Right hindlimb (tissue), 1 donor: ENCODE results near the gene TMEM248.
A peak's percentile ranks its signal among the peaks of the same experiment; 100 is the strongest.
"Not testable (repeated sequence)": the region's sequence is repeated elsewhere in the genome, so short reads cannot be mapped to it uniquely, and the experiment has no call there.

ENCODE experiments used
- DNase-seq: peaks from one replicate; pipeline ENCODE4 v3.0.0-alpha.2; 2018

TMEM248 gene

DNA sequence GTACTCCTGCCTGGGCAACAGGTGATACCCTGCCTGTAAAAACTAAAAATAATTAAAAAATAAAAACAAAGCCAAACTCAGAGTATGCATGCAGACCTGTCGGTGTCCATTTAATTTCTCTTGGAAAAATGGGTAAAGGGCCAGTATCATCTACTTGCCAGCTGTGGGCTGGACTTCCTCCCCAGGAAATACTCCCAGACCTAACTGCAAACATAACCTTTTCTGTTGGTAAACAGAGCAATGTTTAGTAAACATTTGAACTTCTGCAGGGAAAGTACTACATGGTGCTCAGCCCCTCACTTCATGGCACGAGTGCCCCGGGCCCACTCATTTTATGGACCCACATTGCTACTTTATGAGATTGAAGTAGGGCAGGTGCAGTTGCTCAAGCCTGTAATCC, 10.2 kb upstream of the TMEM248 start:
- DNase-seq: no peak

DNA sequence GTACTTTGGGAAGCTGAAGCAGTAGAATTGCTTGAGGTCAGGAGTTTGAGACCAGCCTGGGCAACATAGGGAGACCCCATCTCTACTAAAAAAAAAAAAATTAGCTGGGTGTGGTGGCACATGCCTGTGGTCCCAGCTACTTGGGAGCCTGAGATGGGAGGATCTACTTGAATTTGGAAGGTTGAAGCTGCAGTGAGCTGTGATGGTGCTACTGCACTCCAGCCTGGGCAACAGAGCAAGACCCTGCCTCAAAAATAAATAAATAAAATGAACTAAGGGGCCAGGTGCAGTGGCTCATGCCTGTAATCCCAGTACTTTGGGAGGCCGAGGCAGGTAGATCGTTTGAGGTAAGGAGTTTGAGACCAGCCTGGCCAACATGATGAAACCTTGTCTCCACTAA, 9.8 kb upstream of the TMEM248 start:
- not testable (repeated sequence) for DNase-seq

DNA sequence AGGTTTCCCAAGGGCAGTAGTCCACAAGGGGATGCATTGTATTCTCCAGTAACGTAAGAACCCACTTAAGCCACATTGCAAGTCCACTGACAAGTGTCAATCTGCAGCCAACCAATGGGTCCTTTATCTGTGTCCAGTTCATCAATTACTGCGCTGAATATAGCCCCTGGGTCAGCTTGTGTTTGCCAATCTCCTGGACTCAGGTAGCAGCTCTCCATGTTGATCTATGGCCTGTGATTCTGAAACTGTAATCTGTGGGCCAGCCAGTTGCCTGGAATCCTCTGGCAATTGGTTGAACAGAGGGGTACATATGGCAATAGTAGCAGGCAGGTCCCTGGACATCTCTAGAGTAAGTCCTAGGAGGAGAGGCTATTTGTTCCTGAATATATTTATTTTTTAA, 8.8 kb upstream of the TMEM248 start:
- no peak for DNase-seq

- no peak for DNase-seq
These were observed 7.6 kb upstream of the TMEM248 start for GRCh38 chr7:66913118-66914037.

GRCh38 chr7:66917904-66918303, 3.1 kb upstream of the TMEM248 start:
- DNase-seq: not testable (repeated sequence)

DNA sequence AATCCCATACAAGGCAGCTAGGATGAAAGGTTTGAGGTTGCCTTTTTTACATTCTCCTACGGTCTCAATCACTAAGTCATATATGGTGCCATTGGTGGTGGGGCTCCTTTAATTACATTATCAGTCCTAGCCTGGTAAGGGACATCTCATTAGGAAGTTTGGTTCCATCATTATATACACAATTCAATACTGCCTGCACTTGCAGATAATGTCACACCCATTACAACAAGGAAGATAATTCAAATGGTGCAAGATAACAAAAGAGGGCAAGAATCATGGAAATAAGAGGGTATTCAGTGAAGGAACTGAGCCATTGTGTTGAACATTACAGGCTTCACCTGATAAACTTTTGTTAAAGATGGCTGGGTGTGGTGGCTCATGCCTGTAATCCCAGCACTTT, 1.7 kb upstream of the TMEM248 start:
- DNase-seq: no peak

- DNase-seq: no peak
These were observed 1.3 kb upstream of the TMEM248 start for GRCh38 chr7:66919704-66920103.

GRCh38 chr7:66920256-66920655, 769 bp upstream of the TMEM248 start:
- no peak for DNase-seq

DNA sequence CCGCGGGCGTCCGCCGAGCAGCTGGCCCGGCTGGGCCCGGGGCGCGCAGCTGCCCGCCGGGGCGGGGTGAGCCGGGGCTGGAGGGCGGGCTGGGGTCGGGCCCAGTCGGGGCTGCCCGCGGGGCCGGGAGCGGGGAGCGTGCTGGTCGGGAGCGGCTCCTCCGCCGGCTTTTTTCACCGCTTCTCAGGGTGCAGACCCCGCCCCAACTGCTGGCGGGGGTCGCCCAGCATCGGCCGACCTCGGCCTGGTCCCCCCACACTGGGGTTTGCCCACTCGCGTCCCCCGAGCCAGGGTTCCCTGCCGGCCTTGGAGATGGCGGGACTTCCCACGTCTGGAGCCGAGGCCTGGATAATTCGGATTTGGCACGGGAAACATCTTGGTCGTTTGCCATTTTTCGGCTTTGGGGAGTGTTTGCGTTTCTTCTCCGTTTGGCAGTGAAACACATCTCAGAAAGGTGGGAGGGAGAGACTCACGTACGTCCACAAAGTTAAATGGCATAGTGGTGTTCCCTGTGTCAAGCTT, 432 bp downstream of the TMEM248 start:
- DNase-seq: peak; percentile 74

DNA sequence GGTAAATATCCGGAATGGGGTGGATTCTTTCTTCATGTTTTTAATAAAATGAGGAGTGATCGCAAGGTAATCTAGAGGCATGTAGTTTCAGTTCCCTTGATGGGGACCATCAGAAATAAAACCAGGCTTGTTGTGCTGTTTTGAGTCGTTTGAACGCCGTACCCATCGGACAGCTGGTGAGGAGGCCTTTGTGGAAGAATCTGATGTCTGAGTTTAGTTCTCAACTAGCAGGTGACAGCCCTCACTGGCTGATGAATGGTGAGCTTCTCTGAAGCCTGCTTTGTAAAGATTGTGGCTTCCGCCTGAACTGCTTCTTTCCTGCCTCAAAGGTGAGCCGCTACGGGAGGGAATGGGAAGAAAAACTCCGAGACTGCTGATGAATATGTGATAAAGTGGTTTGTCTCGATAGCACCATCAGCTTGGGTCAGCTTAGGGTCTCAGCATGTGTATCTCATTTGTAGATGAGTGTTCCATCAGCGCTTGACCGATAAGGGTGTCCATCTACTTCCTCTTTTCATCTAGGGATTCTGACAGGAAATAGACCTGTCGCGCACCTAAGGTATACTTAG, 977 bp downstream of the TMEM248 start:
- DNase-seq: no peak

GRCh38 chr7:66925255-66925654, 4.2 kb downstream of the TMEM248 start:
- no peak for DNase-seq

- no peak for DNase-seq
These were observed 6.4 kb downstream of the TMEM248 start for GRCh38 chr7:66927348-66927948.

GRCh38 chr7:66928388-66928787, 7.4 kb downstream of the TMEM248 start:
- no peak for DNase-seq

GRCh38 chr7:66929165-66929564, 8.1 kb downstream of the TMEM248 start:
- DNase-seq: no peak

- no peak for DNase-seq
These were observed 8.9 kb downstream of the TMEM248 start for GRCh38 chr7:66929935-66930334.

- no peak for DNase-seq
These were observed 9.3 kb downstream of the TMEM248 start for GRCh38 chr7:66930341-66930740.

- no peak for DNase-seq
These were observed 12.4 kb downstream of the TMEM248 start for GRCh38 chr7:66933469-66933868.

DNA sequence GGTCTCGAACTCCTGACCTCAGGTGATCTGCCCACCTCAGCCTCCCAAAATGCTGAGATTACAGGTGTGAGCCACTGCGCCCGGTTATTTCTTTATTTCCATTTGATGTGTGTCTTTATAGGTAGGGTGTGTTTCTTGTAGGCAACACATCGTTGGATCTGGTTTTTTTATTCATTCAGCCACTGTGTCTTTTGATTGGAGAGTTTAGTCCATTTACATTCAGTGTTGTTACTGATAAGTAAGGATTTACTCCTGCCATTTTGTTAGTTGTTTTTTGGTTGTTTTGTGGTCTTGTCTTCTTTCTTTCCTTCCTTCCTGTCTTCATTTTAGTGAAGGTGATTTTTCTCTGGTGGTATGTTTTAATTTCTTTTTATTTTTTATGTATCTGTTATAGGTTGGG, 16.9 kb downstream of the TMEM248 start:
- no peak for DNase-seq

DNA sequence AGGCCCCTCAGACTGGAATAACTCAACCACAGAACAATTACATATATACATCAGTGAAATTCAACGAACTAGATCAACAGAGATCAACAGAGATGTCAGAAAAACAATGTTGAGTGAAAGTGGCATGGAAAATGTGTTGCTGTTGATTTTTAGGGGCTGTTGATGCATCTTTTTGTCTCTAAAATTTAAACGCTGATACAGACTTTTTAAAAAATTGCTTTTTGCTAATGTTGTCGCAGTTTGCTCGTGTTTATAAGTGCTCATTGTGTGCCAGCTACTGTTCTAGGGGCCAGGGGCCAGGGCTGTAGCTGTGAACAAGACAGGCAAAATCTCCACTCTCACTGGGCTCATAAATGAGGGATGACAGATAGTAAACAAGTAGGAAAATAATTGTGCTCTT, 18.3 kb downstream of the TMEM248 start:
- DNase-seq: no peak

GRCh38 chr7:66946545-66946944, 25.5 kb downstream of the TMEM248 start:
- no peak for DNase-seq

GRCh38 chr7:66948480-66949109, 27.6 kb downstream of the TMEM248 start:
- no peak for DNase-seq

- no peak for DNase-seq
These were observed 29.3 kb downstream of the TMEM248 start for GRCh38 chr7:66950311-66950710.

DNA sequence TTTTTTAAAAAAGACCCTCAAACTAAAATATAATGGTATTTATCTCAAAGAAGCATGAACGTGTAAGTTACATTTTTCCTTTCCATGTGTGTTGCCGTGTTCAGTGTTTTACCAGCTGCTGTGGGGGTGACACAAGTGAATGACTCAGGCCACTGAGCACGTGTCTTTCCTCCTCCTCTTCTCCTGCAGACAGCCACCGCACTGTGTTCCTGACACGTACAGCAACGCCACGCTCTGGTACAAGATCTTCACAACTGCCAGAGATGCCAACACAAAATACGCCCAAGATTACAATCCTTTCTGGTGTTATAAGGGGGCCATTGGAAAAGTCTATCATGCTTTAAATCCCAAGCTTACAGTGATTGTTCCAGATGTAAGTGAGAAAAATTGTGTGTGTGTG, 29.7 kb downstream of the TMEM248 start:
- DNase-seq: no peak
